Retinal pigment epithelial cell (primary cell): ENCODE measurements around the gene SSBP3.
"Not testable (repeated sequence)": the region's sequence is repeated elsewhere in the genome, so short reads cannot be mapped to it uniquely, and the experiment has no call there.

Source experiments
- DNase-seq: peaks from one replicate; pipeline ENCODE4 v3.0.0-alpha.2; 2010; ENCODE audit warnings: low read depth
- H3K4me3 ChIP-seq: 2 replicates; pipeline ENCODE4 v1.5.1; 2011; ENCODE audit warnings: mild to moderate bottlenecking, low read length, control low read depth, moderate library complexity
- CTCF ChIP-seq: conservative IDR thresholded peaks from 2 replicates; pipeline ENCODE4 v1.5.1; 2011; ENCODE audit warnings: low read depth, low read length, control low read depth, inconsistent platforms

The SSBP3 gene

GRCh38 chr1:54437783-54438182 lies 31.6 kb upstream of the SSBP3 start:
- no peak for TF ChIP-seq CTCF
- DNase-seq, result no peak
- no peak overlapping the region for H3K4me3 ChIP-seq

GRCh38 chr1:54436826-54437225 lies 30.6 kb upstream of the SSBP3 start:
- no peak for TF ChIP-seq CTCF
- no peak for DNase-seq

GRCh38 chr1:54429838-54430237 lies 23.6 kb upstream of the SSBP3 start:
- no peak for DNase-seq
- no peak overlapping the region for H3K4me3 ChIP-seq
- TF ChIP-seq CTCF, result no peak

More at GRCh38 chr1:54436826-54437225, 30.6 kb upstream of the SSBP3 start:
- H3K4me3 ChIP-seq, result no peak overlapping the region

- DNase-seq, result no peak
- TF ChIP-seq CTCF, result no peak
- H3K4me3 ChIP-seq, result no peak overlapping the region
Observed at GRCh38 chr1:54428837-54429518, 22.8 kb upstream of the SSBP3 start.

GRCh38 chr1:54425152-54425584 lies 19.0 kb upstream of the SSBP3 start:
- DNase-seq, result no peak
- H3K4me3 ChIP-seq, result no peak overlapping the region
- TF ChIP-seq CTCF, result peak; percentile 15

GRCh38 chr1:54424398-54424797 lies 18.2 kb upstream of the SSBP3 start:
- no peak for DNase-seq
- no peak overlapping the region for H3K4me3 ChIP-seq
- no peak for TF ChIP-seq CTCF

- no peak for DNase-seq
- no peak for TF ChIP-seq CTCF
- no peak overlapping the region for H3K4me3 ChIP-seq
Observed at GRCh38 chr1:54421101-54421504, 14.9 kb upstream of the SSBP3 start.

GRCh38 chr1:54418598-54418997 lies 12.4 kb upstream of the SSBP3 start:
- not testable (repeated sequence) for H3K4me3 ChIP-seq, DNase-seq
